ENCODE measurements around the gene NAA80. TPM values are rescaled to one million over a fixed set of nuclear protein-coding genes. Genes with fewer than 3 reads are reported as not detected.

NAA80 gene
- total RNA-seq, 4 donors from 2014 or later, result 12.6 to 24.3 (median 15.9) TPM

GRCh38 chr3:50258979-50259378 lies 40.2 kb downstream of the NAA80 start:
- WGBS, 2 donors, result 36 to 48% methylated on average over 16 of the region's 16 CpGs
- no peak for DNase-seq (ENCODE audit: low spot score in 2 of 2)
- TF ChIP-seq, protein P1, sequence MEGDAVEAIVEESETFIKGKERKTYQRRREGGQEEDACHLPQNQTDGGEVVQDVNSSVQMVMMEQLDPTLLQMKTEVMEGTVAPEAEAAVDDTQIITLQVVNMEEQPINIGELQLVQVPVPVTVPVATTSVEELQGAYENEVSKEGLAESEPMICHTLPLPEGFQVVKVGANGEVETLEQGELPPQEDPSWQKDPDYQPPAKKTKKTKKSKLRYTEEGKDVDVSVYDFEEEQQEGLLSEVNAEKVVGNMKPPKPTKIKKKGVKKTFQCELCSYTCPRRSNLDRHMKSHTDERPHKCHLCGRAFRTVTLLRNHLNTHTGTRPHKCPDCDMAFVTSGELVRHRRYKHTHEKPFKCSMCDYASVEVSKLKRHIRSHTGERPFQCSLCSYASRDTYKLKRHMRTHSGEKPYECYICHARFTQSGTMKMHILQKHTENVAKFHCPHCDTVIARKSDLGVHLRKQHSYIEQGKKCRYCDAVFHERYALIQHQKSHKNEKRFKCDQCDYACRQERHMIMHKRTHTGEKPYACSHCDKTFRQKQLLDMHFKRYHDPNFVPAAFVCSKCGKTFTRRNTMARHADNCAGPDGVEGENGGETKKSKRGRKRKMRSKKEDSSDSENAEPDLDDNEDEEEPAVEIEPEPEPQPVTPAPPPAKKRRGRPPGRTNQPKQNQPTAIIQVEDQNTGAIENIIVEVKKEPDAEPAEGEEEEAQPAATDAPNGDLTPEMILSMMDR (IDR thresholded peaks at IDR 0.05), result peak in 2 of 5 experiments; percentile 26 to 27
- TF ChIP-seq POLR2A (IDR thresholded peaks at IDR 0.05) (no peak), EP300 (IDR thresholded peaks at IDR 0.05) (peak in 1 of 2 donors; percentile 68)
- H3K9me3 ChIP-seq, result no peaks in the 10 kb centered on the region
- peaks cover 0 to 96% (median 67%) of the 10 kb centered on the region in 4 donors for H3K4me1 ChIP-seq
- no peaks in the 10 kb centered on the region for H3K27me3 ChIP-seq
- peaks cover 0 to 46% (median 16%) of the 10 kb centered on the region in 3 donors for H3K36me3 ChIP-seq
- no peak overlapping the region for H3K4me3 ChIP-seq
- peak overlapping the region; percentile 91 to 98 (median 97) for H3K27ac ChIP-seq

GRCh38 chr3:50258029-50258680 lies 41.0 kb downstream of the NAA80 start:
- TF ChIP-seq, protein P1 (IDR thresholded peaks at IDR 0.05), result no peak
- TF ChIP-seq POLR2A (IDR thresholded peaks at IDR 0.05) (no peak), EP300 (IDR thresholded peaks at IDR 0.05) (peak in 1 of 2 donors; percentile 21)
- H3K9me3 ChIP-seq, result no peaks in the 10 kb centered on the region
- H3K36me3 ChIP-seq, result peaks cover 0 to 54% (median 18%) of the 10 kb centered on the region in 3 donors
- no peak for DNase-seq (ENCODE audit: low spot score in 2 of 2)
- H3K27me3 ChIP-seq, result no peaks in the 10 kb centered on the region
- 46 to 48% methylated on average over 17 of the region's 17 CpGs for WGBS, 2 donors
- H3K27ac ChIP-seq, result peak overlapping the region; percentile 91 to 98 (median 97)
- peaks cover 0 to 96% (median 64%) of the 10 kb centered on the region in 4 donors for H3K4me1 ChIP-seq
- no peak overlapping the region for H3K4me3 ChIP-seq

DNA sequence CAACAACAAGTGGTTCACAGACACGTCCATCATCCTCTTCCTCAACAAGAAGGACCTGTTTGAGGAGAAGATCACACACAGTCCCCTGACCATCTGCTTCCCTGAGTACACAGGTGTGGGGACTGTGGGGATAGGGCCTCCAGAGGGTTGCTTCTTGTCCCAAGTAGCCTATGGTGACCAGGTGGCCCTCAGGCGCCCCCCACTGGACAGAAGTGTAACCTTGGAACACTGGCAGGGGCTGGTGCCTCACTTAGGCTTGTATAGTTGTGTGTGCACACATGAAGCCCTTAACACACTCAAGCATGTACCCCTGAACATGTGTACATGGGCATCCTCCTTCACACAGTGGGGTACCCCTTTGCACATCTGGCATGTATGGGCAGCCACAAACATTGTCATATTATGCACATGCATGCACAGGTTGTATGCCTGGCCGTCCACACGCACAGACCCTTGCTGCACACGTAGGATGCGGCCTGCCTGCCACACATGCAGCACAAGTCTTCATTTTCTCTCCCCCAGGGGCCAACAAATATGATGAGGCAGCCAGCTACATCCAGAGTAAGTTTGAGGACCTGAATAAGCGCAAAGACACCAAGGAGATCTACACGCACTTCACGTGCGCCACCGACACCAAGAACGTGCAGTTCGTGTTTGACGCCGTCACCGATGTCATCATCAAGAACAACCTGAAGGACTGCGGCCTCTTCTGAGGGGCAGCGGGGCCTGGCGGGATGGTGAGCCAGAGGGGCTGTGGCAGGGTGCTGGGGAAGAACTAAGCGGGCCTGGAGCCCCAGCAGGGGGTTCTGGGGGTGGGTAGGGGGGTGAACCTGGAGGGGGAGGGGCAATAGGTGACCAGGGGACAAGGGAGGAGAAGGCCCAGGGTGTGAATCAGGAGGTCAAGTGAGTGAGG lies 42.0 kb downstream of the NAA80 start:
- H3K27me3 ChIP-seq, result no peaks in the 10 kb centered on the region
- H3K4me1 ChIP-seq, result peaks cover 0 to 96% (median 58%) of the 10 kb centered on the region in 4 donors
- WGBS, 2 donors, result 82 to 87% methylated on average over 20 of the region's 20 CpGs

GRCh38 chr3:50255251-50255615 lies 44.0 kb downstream of the NAA80 start:
- no peak for TF ChIP-seq EP300 (IDR thresholded peaks at IDR 0.05)
- TF ChIP-seq, protein P1 (IDR thresholded peaks at IDR 0.05), result no peak
- no peak for TF ChIP-seq POLR2A (IDR thresholded peaks at IDR 0.05)
- H3K9me3 ChIP-seq, result no peaks in the 10 kb centered on the region
- H3K27me3 ChIP-seq, result no peaks in the 10 kb centered on the region
- 79 to 96% methylated on average over 9 of the region's 9 CpGs for WGBS, 2 donors
- DNase-seq (ENCODE audit: low spot score in 2 of 2), result no peak
- peaks cover 0 to 78% (median 26%) of the 10 kb centered on the region in 3 donors for H3K36me3 ChIP-seq
- H3K4me3 ChIP-seq, result no peak overlapping the region
- H3K4me1 ChIP-seq, result peaks cover 0 to 96% (median 62%) of the 10 kb centered on the region in 4 donors
- peak overlapping the region; percentile 76 to 98 (median 86) for H3K27ac ChIP-seq

More for the DNA sequence above, 42.0 kb downstream of the NAA80 start:
- no peaks in the 10 kb centered on the region for H3K9me3 ChIP-seq
- H3K4me3 ChIP-seq, result no peak overlapping the region
- peaks cover 0 to 63% (median 26%) of the 10 kb centered on the region in 3 donors for H3K36me3 ChIP-seq
- peak overlapping the region; percentile 91 to 98 (median 97) for H3K27ac ChIP-seq
- no peak for TF ChIP-seq EP300 (IDR thresholded peaks at IDR 0.05)
- TF ChIP-seq, protein P1 (IDR thresholded peaks at IDR 0.05), result peak; percentile 23 to 45 (median 43)
- no peak for DNase-seq (ENCODE audit: low spot score in 2 of 2)
